ENCODE results near the gene OPN5.

DNA sequence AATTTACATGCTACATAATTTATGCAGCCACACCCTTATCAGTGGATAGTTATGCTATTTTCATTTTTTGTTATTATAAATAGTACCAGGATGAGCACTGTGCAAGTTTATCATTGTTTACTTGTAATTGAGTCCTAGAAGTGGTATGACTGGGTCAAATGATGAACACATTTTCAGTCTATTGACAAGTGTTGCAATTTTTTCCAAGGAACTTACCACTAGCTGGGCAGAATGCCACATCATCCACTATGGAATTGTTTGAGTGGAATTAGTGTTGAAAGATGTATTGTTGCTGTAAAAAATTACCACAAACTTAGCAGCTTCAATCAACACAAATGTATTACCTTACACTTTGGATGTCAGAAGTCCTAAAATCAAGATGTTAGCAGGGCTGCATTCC lies 38.1 kb upstream of the OPN5 start:
- TF ChIP-seq, protein P1, sequence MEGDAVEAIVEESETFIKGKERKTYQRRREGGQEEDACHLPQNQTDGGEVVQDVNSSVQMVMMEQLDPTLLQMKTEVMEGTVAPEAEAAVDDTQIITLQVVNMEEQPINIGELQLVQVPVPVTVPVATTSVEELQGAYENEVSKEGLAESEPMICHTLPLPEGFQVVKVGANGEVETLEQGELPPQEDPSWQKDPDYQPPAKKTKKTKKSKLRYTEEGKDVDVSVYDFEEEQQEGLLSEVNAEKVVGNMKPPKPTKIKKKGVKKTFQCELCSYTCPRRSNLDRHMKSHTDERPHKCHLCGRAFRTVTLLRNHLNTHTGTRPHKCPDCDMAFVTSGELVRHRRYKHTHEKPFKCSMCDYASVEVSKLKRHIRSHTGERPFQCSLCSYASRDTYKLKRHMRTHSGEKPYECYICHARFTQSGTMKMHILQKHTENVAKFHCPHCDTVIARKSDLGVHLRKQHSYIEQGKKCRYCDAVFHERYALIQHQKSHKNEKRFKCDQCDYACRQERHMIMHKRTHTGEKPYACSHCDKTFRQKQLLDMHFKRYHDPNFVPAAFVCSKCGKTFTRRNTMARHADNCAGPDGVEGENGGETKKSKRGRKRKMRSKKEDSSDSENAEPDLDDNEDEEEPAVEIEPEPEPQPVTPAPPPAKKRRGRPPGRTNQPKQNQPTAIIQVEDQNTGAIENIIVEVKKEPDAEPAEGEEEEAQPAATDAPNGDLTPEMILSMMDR (IDR thresholded peaks at IDR 0.05 in 4 of 5, conservative IDR thresholded peaks at IDR 0.05 in 1 of 5), result no peak
- no peak for TF ChIP-seq POLR2A (IDR thresholded peaks at IDR 0.05)

Data from gastrocnemius medialis (tissue), 4 donors.